Lower leg skin (tissue), 4 donors: ENCODE results near the gene PLD1. TPM values are rescaled to one million over a fixed set of nuclear protein-coding genes. Genes with fewer than 3 reads are reported as not detected.

Experiments used
- DNase-seq, 2 donors: peaks; one replicate each; pipeline ENCODE4 v3.0.0-alpha.2; 2019; ENCODE audit warnings: low spot score in 2 of 2
- H3K4me3 ChIP-seq: fragments of 200-600 bp; sonication (generic); 2 replicates; pipeline ENCODE4 v1.5.1; 2017; ENCODE audit warnings: mild to moderate bottlenecking, low read depth; ENCODE audit not compliant: poor library complexity, severe bottlenecking
- CTCF ChIP-seq, 3 donors: fragments of 450-650 bp; IDR thresholded peaks; one replicate each; pipeline ENCODE4 v1.5.1; 2016; ENCODE audit warnings: antibody characterized with exemption in 3 of 3, mild to moderate bottlenecking in 3 of 3, moderate library complexity in 2 of 3
- POLR2A ChIP-seq, 2 donors: fragments of 450-650 bp; IDR thresholded peaks; one replicate each; pipeline ENCODE4 v1.6.1; 2016 to 2017; ENCODE audit warnings: antibody characterized with exemption in 2 of 2, mild to moderate bottlenecking in 1 of 2, moderate library complexity in 1 of 2
- WGBS, 2 donors: methylation state at CpG; one replicate each; pipeline ENCODE4 v1.1.5; 2018; 5-methylcytosine and 5-hydroxymethylcytosine counted together
- intact Hi-C: fragments of 100-400 bp; cut with DNase I; formaldehyde crosslinking; loops from one replicate; pipeline ENCODE4 v1.15.0; 2023; ENCODE audit warnings: low total_unique reads
- total RNA-seq, 4 donors: library from RNA; depleted of rRNA; stranded (reverse); fragments of >200 nt; gene quantifications; one replicate each; pipeline ENCODE4 v1.1.0, GENCODE V29; 2016

PLD1 gene
- total RNA-seq, 4 donors from 2014 or later: 26.4 to 55.8 (median 48.7) TPM

GRCh38 chr3:171711461-171712170 is 98.7 kb downstream of the PLD1 start:
- no peak overlapping the region for H3K4me3 ChIP-seq
- intact Hi-C loops: loop anchor here (10.0 kb wide), 1 partner anchor 53 kb away; no protein-coding TSS in a partner anchor
- TF ChIP-seq POLR2A (IDR thresholded peaks at IDR 0.05) (no peak), CTCF (IDR thresholded peaks at IDR 0.05) (no peak)
- WGBS, 2 donors: 95 to 96% methylated on average over 3 of the region's 3 CpGs
- DNase-seq: no peak

GRCh38 chr3:171710359-171710758 is 99.9 kb downstream of the PLD1 start:
- no peak for DNase-seq
- no peak overlapping the region for H3K4me3 ChIP-seq
- intact Hi-C loops: loop anchor here (10.0 kb wide), 1 partner anchor 54 kb away; no protein-coding TSS in a partner anchor
- 97 to 98% methylated on average over 17 of the region's 17 CpGs for WGBS, 2 donors
- TF ChIP-seq POLR2A (IDR thresholded peaks at IDR 0.05) (no peak), CTCF (IDR thresholded peaks at IDR 0.05) (no peak)

- 88 to 93% methylated on average over 8 of the region's 8 CpGs for WGBS, 2 donors
- no peak for DNase-seq
- H3K4me3 ChIP-seq: no peak overlapping the region
- intact Hi-C loops: no loop called here
- TF ChIP-seq POLR2A (IDR thresholded peaks at IDR 0.05): no peak
- no peak for TF ChIP-seq CTCF (IDR thresholded peaks at IDR 0.05)
Measured at GRCh38 chr3:171704814-171705213, 105.5 kb downstream of the PLD1 start.

- no peak for TF ChIP-seq CTCF (IDR thresholded peaks at IDR 0.05)
- TF ChIP-seq POLR2A (IDR thresholded peaks at IDR 0.05): no peak
- WGBS, 2 donors: 33 to 42% methylated on average over 2 of the region's 2 CpGs
- H3K4me3 ChIP-seq: no peak overlapping the region
- no peak for DNase-seq
- intact Hi-C loops: no loop called here
Measured at GRCh38 chr3:171704002-171704401, 106.3 kb downstream of the PLD1 start.

- TF ChIP-seq CTCF (IDR thresholded peaks at IDR 0.05) (no peak), POLR2A (IDR thresholded peaks at IDR 0.05) (no peak)
- WGBS, 2 donors: 96 to 97% methylated on average over 2 of the region's 2 CpGs
- H3K4me3 ChIP-seq: no peak overlapping the region
- no peak for DNase-seq
- intact Hi-C loops: no loop called here
Measured at GRCh38 chr3:171703144-171703543, 107.1 kb downstream of the PLD1 start.

- TF ChIP-seq CTCF (IDR thresholded peaks at IDR 0.05) (no peak), POLR2A (IDR thresholded peaks at IDR 0.05) (no peak)
- no peak overlapping the region for H3K4me3 ChIP-seq
- intact Hi-C loops: no loop called here
- 75 to 86% methylated on average over 1 of the region's 1 CpG for WGBS, 2 donors
- no peak for DNase-seq
Measured at GRCh38 chr3:171700653-171701052, 109.6 kb downstream of the PLD1 start.
